Retinal pigment epithelial cell (primary cell): ENCODE data around the gene UGT2B10.
"Not testable (repeated sequence)": the region's sequence is repeated elsewhere in the genome, so short reads cannot be mapped to it uniquely, and the experiment has no call there.

Source experiments
- DNase-seq: peaks from one replicate; pipeline ENCODE4 v3.0.0-alpha.2; 2010; ENCODE audit warnings: low read depth
- H3K4me3 ChIP-seq: 2 replicates; pipeline ENCODE4 v1.5.1; 2011; ENCODE audit warnings: mild to moderate bottlenecking, low read length, control low read depth, moderate library complexity
- CTCF ChIP-seq: conservative IDR thresholded peaks from 2 replicates; pipeline ENCODE4 v1.5.1; 2011; ENCODE audit warnings: low read depth, low read length, control low read depth, inconsistent platforms

UGT2B10 gene

GRCh38 chr4:68810919-68811318 lies 4.9 kb upstream of the UGT2B10 start:
- no peak for DNase-seq
- TF ChIP-seq CTCF: no peak
- no peak overlapping the region for H3K4me3 ChIP-seq

- H3K4me3 ChIP-seq, DNase-seq: not testable (repeated sequence)
Observed at GRCh38 chr4:68816410-68817265, 844 bp downstream of the UGT2B10 start.

DNA sequence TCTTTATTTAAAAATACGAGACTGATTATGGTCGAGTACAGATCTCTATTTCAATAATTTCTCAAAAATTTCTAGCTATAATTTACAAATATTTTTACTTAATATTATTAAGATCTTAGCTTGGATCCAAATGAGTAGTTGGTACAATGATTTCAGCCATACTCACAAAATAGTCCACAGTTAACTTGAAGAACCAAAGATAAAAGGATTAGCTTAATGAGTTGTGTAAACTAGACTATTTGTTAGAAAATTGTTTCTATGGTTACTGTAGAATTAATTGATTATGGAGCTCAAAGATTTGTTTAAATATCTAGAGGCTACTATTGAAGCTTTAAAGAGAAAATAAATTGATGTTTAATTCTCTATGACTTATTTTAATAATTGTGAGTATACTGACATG lies 1.6 kb downstream of the UGT2B10 start:
- TF ChIP-seq CTCF: no peak
- no peak for DNase-seq
- no peak overlapping the region for H3K4me3 ChIP-seq

- H3K4me3 ChIP-seq, DNase-seq: not testable (repeated sequence)
Observed at GRCh38 chr4:68818030-68818462, 2.3 kb downstream of the UGT2B10 start.

DNA sequence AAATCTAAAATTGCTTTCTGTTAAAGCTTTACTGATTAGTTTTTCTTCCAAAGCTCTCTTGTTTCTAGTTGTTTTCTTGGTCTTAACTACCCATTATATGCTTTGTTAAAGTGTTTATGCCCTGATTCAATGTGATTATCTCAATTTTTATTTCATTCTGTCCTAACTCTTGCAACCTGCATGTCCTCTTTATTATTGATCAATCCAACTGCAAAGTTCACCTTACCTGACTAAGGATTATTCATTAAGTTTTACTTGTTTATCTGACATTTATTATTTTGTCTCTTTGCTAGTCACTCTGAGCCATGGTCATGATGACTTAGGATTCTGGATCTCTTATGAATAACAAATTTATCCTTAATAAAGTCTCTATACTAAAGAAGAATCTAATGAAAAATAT lies 15.8 kb downstream of the UGT2B10 start:
- TF ChIP-seq CTCF: no peak
- H3K4me3 ChIP-seq: no peak overlapping the region
- DNase-seq: no peak

GRCh38 chr4:68850293-68850692 lies 34.5 kb downstream of the UGT2B10 start:
- H3K4me3 ChIP-seq: no peak overlapping the region
- DNase-seq: no peak
- no peak for TF ChIP-seq CTCF

- DNase-seq: no peak
- H3K4me3 ChIP-seq: no peak overlapping the region
- TF ChIP-seq CTCF: no peak
Observed at GRCh38 chr4:68855771-68856170, 40.0 kb downstream of the UGT2B10 start.

DNA sequence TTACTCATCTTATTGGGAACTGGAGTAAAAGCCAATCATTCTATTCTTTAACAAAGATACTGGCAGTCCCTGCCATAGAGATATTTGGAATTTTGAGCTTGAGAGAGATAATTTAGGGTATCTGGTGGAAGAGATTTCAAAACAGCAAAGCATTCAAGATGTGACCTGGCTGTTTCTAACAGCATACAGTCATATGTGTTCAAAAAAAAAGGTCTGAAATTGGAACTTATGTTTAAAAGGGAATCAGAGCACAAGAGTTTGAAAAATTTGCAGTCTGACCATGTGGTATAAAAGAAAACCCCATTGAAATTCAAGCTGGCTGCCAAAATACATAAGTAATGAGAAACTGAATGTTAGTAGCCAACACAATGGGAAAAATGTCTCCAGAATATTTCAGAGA lies 42.2 kb downstream of the UGT2B10 start:
- TF ChIP-seq CTCF: no peak
- DNase-seq: no peak
- no peak overlapping the region for H3K4me3 ChIP-seq
